ACC112 (cell line): ENCODE data around the gene FOCAD.
A peak's percentile ranks its signal among the peaks of the same experiment; 100 is the strongest.

ENCODE experiments used
- H2AFZ ChIP-seq: fragments of 200-600 bp; sonication (generic); one replicate; pipeline ENCODE4 v1.6.0; 2017; ENCODE audit warnings: antibody characterized with exemption, low read length; ENCODE audit not compliant: unreplicated experiment
- H3K27ac ChIP-seq: fragments of 200-600 bp; sonication (generic); 2 replicates; pipeline ENCODE4 v1.5.1; 2014; ENCODE audit warnings: low read depth, mild to moderate bottlenecking, antibody characterized with exemption, low read length, moderate library complexity
- H3K27me3 ChIP-seq: fragments of 200-600 bp; sonication (generic); 2 replicates; pipeline ENCODE4 v1.6.1; 2014; ENCODE audit warnings: mild to moderate bottlenecking, antibody characterized with exemption, low read length, moderate library complexity, mixed read lengths; ENCODE audit not compliant: insufficient read depth
- H3K36me3 ChIP-seq: fragments of 200-600 bp; sonication (generic); 2 replicates; pipeline ENCODE4 v1.6.1; 2016; ENCODE audit warnings: mild to moderate bottlenecking, antibody characterized with exemption, low read length, moderate library complexity, mixed read lengths; ENCODE audit not compliant: insufficient read depth
- H3K4me1 ChIP-seq: fragments of 200-600 bp; sonication (generic); one replicate; pipeline ENCODE4 v1.6.1; 2016; ENCODE audit warnings: low read length, mixed read lengths; ENCODE audit not compliant: insufficient read depth, unreplicated experiment, control insufficient read depth
- H3K4me3 ChIP-seq: fragments of 200-600 bp; sonication (generic); 2 replicates; pipeline ENCODE4 v1.5.1; 2014; ENCODE audit warnings: mild to moderate bottlenecking, low read depth, low read length
- H3K79me2 ChIP-seq: fragments of 200-600 bp; sonication (generic); one replicate; pipeline ENCODE4 v1.6.0; 2016; ENCODE audit warnings: low read length; ENCODE audit not compliant: control insufficient read depth, unreplicated experiment, insufficient read depth

The FOCAD gene

GRCh38 chr9:20684035-20684874, at the start of gene FOCAD:
Gene FOCAD (plus strand): TSS chr9:20684259. CDS start chr9:20715354, 31,095 bp downstream.
- Histone ChIP-seq H3K27ac (peak within 1 kb of the TSS; percentile 72), H3K27me3 (no peaks in the 10 kb centered on the region), H3K4me1 (peaks cover 21% of the 10 kb centered on the region), H3K79me2 (peaks cover 37% of the 10 kb centered on the region), H3K4me3 (peak within 1 kb of the TSS; percentile 86), H3K36me3 (no peaks in the 10 kb centered on the region), H2AFZ (peak within 1 kb of the TSS; percentile 79)

GRCh38 chr9:20634895-20635294, 49.2 kb upstream of the FOCAD start:
- Histone ChIP-seq H2AFZ (no peak overlapping the region), H3K27ac (no peak overlapping the region), H3K36me3 (no peaks in the 10 kb centered on the region), H3K4me1 (no peaks in the 10 kb centered on the region), H3K27me3 (no peaks in the 10 kb centered on the region), H3K4me3 (no peak overlapping the region), H3K79me2 (no peaks in the 10 kb centered on the region)

GRCh38 chr9:20636888-20637440, 47.1 kb upstream of the FOCAD start:
- H3K4me1 ChIP-seq, result no peaks in the 10 kb centered on the region
- no peak overlapping the region for H2AFZ ChIP-seq
- no peaks in the 10 kb centered on the region for H3K27me3 ChIP-seq
- H3K27ac ChIP-seq, result no peak overlapping the region
- H3K79me2 ChIP-seq, result no peaks in the 10 kb centered on the region
- H3K36me3 ChIP-seq, result no peaks in the 10 kb centered on the region
- no peak overlapping the region for H3K4me3 ChIP-seq

GRCh38 chr9:20640331-20641187, 43.5 kb upstream of the FOCAD start:
- no peak overlapping the region for H3K27ac ChIP-seq
- no peak overlapping the region for H3K4me3 ChIP-seq
- no peaks in the 10 kb centered on the region for H3K27me3 ChIP-seq
- H3K4me1 ChIP-seq, result no peaks in the 10 kb centered on the region
- no peaks in the 10 kb centered on the region for H3K36me3 ChIP-seq
- no peak overlapping the region for H2AFZ ChIP-seq
- no peaks in the 10 kb centered on the region for H3K79me2 ChIP-seq

- no peaks in the 10 kb centered on the region for H3K4me1 ChIP-seq
Measured at GRCh38 chr9:20642045-20642444, 42.0 kb upstream of the FOCAD start.

GRCh38 chr9:20643660-20644059, 40.4 kb upstream of the FOCAD start:
- H3K36me3 ChIP-seq, result no peaks in the 10 kb centered on the region
- 0 out of 2 replicates have a peak, but pooled peaks cover 6% of the 10 kb centered on the region for H3K27me3 ChIP-seq
- H3K4me1 ChIP-seq, result no peaks in the 10 kb centered on the region
- no peak overlapping the region for H3K27ac ChIP-seq
- no peak overlapping the region for H2AFZ ChIP-seq
- no peaks in the 10 kb centered on the region for H3K79me2 ChIP-seq
- H3K4me3 ChIP-seq, result no peak overlapping the region

More at GRCh38 chr9:20642045-20642444, 42.0 kb upstream of the FOCAD start:
- H3K27ac ChIP-seq, result no peak overlapping the region
- H3K79me2 ChIP-seq, result no peaks in the 10 kb centered on the region
- no peak overlapping the region for H2AFZ ChIP-seq
- H3K36me3 ChIP-seq, result no peaks in the 10 kb centered on the region
- H3K4me3 ChIP-seq, result no peak overlapping the region
- 0 out of 2 replicates have a peak, but pooled peaks cover 4% of the 10 kb centered on the region for H3K27me3 ChIP-seq

GRCh38 chr9:20646656-20647055, 37.4 kb upstream of the FOCAD start:
- Histone ChIP-seq H2AFZ (no peak overlapping the region), H3K27ac (no peak overlapping the region), H3K36me3 (no peaks in the 10 kb centered on the region), H3K27me3 (0 out of 2 replicates have a peak, but pooled peaks cover 6% of the 10 kb centered on the region), H3K79me2 (no peaks in the 10 kb centered on the region), H3K4me1 (peaks cover 4% of the 10 kb centered on the region), H3K4me3 (no peak overlapping the region)

- Histone ChIP-seq H3K4me1 (peaks cover 4% of the 10 kb centered on the region), H3K27me3 (0 out of 2 replicates have a peak, but pooled peaks cover 6% of the 10 kb centered on the region), H3K27ac (no peak overlapping the region), H2AFZ (no peak overlapping the region), H3K79me2 (no peaks in the 10 kb centered on the region), H3K36me3 (no peaks in the 10 kb centered on the region), H3K4me3 (no peak overlapping the region)
Measured at GRCh38 chr9:20649381-20649780, 34.7 kb upstream of the FOCAD start.

GRCh38 chr9:20650313-20650712, 33.7 kb upstream of the FOCAD start:
- H3K4me3 ChIP-seq, result no peak overlapping the region
- H3K4me1 ChIP-seq, result peaks cover 4% of the 10 kb centered on the region
- H3K79me2 ChIP-seq, result no peaks in the 10 kb centered on the region
- H3K27ac ChIP-seq, result no peak overlapping the region
- 0 out of 2 replicates have a peak, but pooled peaks cover 6% of the 10 kb centered on the region for H3K27me3 ChIP-seq
- no peaks in the 10 kb centered on the region for H3K36me3 ChIP-seq
- no peak overlapping the region for H2AFZ ChIP-seq

GRCh38 chr9:20650750-20651299, 33.2 kb upstream of the FOCAD start:
- peaks cover 4% of the 10 kb centered on the region for H3K4me1 ChIP-seq
- no peaks in the 10 kb centered on the region for H3K36me3 ChIP-seq
- H3K27me3 ChIP-seq, result 0 out of 2 replicates have a peak, but pooled peaks cover 6% of the 10 kb centered on the region
- no peak overlapping the region for H2AFZ ChIP-seq
- H3K4me3 ChIP-seq, result no peak overlapping the region
- H3K27ac ChIP-seq, result no peak overlapping the region
- no peaks in the 10 kb centered on the region for H3K79me2 ChIP-seq
